22Rv1 (cell line): Measurements from ENCODE around the gene RREB1.
A peak's percentile ranks its signal among the peaks of the same experiment; 100 is the strongest.

ENCODE experiments used
- H3K27ac ChIP-seq: fragments of 450-650 bp; 2 replicates; pipeline ENCODE4 v1.5.1; 2017
- ZFX ChIP-seq: fragments of 450-650 bp; IDR thresholded peaks from 2 replicates; pipeline ENCODE4 v1.6.1; 2017; ENCODE audit warnings: antibody characterized with exemption, borderline replicate concordance
- TF ChIP-seq, protein P1 (sequence below): fragments of 450-650 bp; IDR thresholded peaks from 2 replicates; pipeline ENCODE4 v1.5.1; 2017; ENCODE audit warnings: mild to moderate bottlenecking

Gene RREB1

DNA sequence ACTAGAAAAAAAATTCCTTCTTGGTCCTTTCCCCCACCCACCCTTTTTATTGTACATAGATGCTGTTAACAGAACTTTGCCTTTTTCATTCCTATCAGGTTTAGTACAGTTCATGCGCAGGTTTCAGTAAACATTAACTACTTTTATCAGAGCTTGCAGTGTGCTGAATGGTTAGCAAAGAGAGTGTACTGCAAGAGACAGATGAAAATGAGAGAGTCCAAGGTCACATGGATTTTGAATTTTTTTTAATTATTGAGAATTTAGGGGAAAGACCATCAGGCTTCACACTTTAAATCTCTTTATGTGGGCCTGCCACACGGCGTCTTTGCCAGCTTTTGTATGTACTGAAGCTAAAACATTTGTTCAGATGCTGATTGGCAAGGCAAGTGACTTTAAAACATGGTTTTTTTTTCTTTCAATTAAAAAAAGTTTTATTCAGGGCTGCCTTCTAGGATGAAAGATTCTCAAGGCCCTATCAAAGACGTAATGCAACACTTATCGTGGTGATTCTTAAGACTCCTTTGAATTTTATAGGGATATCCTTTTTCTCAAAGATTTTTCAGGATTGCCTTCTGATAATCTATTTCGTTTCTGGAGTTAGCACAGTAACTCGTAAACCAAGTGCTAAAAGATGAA lies 32.2 kb downstream of the RREB1 start:
- no peak for TF ChIP-seq ZFX
- TF ChIP-seq, protein P1, sequence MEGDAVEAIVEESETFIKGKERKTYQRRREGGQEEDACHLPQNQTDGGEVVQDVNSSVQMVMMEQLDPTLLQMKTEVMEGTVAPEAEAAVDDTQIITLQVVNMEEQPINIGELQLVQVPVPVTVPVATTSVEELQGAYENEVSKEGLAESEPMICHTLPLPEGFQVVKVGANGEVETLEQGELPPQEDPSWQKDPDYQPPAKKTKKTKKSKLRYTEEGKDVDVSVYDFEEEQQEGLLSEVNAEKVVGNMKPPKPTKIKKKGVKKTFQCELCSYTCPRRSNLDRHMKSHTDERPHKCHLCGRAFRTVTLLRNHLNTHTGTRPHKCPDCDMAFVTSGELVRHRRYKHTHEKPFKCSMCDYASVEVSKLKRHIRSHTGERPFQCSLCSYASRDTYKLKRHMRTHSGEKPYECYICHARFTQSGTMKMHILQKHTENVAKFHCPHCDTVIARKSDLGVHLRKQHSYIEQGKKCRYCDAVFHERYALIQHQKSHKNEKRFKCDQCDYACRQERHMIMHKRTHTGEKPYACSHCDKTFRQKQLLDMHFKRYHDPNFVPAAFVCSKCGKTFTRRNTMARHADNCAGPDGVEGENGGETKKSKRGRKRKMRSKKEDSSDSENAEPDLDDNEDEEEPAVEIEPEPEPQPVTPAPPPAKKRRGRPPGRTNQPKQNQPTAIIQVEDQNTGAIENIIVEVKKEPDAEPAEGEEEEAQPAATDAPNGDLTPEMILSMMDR, result no peak
- H3K27ac ChIP-seq, result peak overlapping the region; percentile 67

DNA sequence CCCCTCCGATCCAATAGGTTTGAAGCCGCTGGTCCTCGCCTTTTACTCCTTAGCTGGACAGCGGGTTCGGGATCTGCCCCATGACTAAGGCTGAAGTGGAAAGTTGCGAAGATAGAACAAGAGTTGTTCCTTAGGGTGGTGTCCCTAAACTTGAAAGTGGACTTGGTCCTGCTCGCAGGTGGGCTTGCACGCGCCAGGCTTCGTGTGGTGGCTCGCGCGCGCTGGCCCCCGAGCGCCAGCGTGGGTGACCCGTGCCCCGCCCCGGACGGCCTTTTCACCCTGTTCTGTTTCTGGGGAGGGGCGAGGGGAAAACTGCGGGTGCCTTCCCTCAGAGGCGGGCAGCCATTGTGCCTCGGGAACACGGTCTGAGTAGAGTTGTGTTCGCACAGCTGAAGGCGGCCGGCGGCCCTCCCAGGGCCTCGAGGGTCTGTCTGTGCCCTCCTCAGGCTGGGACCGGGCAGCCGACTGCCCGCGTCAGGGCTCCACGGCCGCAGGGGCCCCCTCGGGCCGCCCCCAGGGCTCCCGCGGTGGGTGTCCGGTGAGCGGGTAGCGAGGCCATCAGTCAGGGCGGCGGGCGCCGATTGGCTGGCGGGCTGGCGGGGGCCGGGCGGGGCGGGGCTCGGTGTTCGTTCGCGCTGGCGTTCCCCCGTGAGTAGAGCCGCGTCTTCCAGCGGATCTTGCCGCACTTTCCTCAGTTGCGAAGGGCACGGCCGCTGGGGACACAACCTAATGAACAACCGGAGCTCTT lies 33.0 kb downstream of the RREB1 start:
- peak overlapping the region; percentile 67 for H3K27ac ChIP-seq
- TF ChIP-seq, protein P1, result no peak
- no peak for TF ChIP-seq ZFX

DNA sequence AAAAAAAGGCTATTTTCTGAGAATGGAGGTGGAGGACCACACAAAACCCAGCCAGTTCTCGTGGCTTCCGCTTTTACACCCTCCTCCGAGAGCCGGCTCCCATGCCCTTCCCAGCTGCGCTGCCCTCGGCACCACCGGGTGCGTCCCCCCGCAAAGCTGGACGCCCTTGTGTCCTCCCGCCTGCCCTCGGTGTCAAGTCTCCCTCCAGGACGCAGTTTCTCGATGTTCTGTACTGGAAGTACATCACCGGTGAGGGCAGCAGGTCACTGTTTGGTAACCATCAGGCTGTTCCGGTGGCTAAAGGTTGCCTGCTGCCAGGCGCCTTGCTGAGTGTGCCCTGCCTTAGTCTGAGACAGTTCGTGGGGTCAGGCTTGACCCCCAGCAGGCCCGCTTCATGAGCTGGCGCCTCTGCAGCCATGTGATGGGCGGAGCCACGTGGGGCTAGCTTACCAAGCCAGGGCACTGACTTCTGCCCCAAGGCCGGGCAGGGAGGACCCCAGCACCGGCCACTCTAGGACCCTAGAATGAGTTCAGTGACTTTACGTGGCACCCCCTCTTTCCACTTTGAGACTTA lies 34.6 kb downstream of the RREB1 start:
- H3K27ac ChIP-seq, result no peak overlapping the region
- TF ChIP-seq ZFX, result no peak
- TF ChIP-seq, protein P1, result no peak

DNA sequence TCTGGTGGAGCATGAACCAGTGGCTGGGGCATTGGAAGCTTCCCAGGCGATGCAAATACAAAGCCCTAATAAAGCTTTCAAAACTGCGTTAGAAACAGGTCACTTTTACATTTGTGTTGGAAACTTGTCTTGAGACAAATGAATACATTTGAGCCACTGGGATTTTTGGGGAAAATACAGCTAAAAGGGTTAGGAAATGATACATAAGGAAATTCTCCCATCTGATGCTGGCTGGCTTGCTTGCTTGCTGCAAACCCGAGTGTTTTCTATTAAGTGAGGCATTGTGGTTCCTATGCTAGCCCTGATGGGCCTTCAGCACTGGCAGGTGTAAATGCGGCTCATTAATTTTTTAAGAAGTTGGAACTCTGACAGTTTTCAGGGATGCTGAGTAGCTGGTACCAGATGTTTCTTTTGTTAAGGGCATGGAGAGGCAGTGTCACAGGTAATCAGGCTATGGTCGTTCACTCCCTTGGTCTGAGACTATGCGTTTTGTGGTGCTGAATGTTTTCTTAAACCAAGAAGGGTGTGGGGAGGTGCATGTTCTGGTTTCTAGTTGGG lies 35.2 kb downstream of the RREB1 start:
- no peak overlapping the region for H3K27ac ChIP-seq
- TF ChIP-seq, protein P1, result no peak
- no peak for TF ChIP-seq ZFX

DNA sequence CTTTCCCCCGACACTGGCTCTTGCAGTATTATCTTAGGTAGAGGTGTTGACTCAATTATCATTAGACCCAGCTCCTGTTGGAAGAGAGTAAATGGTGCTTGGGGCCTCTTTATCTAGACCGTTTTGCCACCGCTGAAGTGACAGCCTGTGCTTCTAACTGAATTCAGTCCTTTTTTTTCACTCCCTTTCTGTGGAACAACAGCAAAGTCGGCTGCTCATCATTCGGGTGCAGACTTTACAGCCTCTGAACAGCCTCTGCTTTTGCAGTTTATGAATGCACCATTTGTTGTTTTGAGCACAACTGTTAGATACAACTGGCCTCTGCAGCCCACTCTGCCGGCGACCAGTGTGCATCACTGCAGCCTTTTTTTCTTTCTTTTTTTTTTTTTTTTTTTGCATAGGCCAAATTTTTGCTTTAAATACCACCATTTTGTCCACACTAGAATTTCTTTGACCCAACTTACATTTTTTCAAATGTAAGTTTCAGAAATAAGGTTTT lies 35.8 kb downstream of the RREB1 start:
- H3K27ac ChIP-seq, result no peak overlapping the region
- TF ChIP-seq ZFX, result no peak
- TF ChIP-seq, protein P1, result no peak

DNA sequence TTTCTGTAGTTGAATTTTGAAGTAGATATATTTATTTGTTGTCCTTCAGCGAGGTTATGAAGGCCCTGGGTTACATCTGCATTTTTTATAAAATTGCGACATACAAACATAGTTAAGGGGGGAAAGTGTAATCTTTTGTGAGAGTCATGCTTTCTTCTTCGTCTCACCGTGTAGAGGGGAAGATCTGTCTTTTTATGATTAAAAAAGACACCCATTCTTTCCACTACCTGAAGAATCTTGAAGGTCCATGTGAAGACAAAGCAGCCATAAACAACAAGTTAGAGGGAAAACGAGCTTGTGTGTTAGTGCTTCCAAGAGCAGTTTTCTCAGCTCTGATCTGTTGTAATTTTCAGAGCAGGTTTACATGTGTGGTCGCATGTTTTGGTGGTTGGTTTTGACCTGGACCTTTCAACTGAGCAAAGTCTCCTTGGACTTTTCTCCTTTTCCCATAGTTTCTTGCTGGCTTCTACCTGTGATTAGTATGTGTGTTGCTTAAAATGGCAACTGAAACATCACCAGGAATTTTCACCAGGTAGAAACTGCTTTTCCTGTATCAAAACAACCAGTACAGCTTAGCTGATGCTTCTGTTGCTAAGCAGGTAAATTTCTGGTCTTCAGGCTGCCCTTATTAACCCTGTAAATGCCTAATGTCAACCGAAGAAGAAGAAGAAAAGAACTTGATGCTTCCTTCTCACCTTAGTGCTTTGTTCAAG lies 37.3 kb downstream of the RREB1 start:
- H3K27ac ChIP-seq, result peak overlapping the region; percentile 90
- TF ChIP-seq, protein P1, result no peak
- no peak for TF ChIP-seq ZFX
